ENCODE results near the gene CDC34. TPM values are rescaled to one million over a fixed set of nuclear protein-coding genes. Genes with fewer than 3 reads are reported as not detected.

Gene CDC34
- total RNA-seq, 4 donors from 2014 or later, result 72.0 to 116 (median 103) TPM

DNA sequence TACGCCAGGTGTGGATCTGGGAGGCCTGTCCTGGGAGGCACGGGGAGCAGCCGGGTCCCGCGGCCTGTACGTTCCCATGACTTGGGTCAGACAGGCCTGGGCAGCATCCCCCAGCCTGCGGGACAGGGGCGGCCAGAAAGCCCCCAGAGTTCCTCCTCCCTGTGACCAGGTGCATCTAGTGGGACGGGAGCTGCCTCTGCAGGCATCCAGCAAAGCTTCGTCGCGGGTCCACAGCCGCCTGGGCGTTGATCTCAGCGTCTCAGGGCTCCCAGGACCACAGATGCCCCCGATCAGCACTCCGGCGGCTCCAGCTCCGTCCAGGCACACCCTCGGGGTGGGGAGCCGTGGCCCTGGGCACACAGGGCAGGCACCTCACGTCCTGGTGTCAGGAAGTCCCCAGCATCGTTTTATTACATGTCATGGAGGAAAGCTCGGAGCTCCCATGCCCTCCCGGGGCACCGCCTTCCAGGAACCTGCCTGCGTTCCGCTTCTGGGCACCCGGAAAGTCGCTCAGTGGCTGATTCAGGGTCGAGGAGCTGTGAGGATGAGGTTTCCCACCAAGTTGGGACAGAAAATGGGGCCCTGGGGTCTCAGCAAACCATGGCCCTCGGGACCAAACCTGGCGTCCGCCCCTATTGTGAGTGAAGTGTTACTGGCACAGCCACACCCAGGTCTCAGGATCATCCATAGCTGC is 10.8 kb downstream of the CDC34 start:
- 86% methylated on average over 34 of the region's 34 CpGs; no CpG with 5 or more reads in 1 of the 2 donors for WGBS, 2 donors (ENCODE audit: low coverage in 1 of 2)
- peaks cover 0 to 15% (median 1%) of the 10 kb centered on the region in 4 donors for H3K36me3 ChIP-seq
- H3K27ac ChIP-seq, result no peak overlapping the region
- in situ Hi-C loops (cut with MboI; ENCODE audit: low pct_ligation_motif_present in 1 of 4, low pct_unique_long_range_greater_than_20kb in 1 of 4, low sequenced_read_pairs in 3 of 4) (no loop called here), intact Hi-C loops (cut with DNase I; ENCODE audit: low total_unique reads) (no loop called here)
- no peak overlapping the region for H3K4me3 ChIP-seq
- no peaks in the 10 kb centered on the region for H3K9me3 ChIP-seq
- no peaks in the 10 kb centered on the region for H3K4me1 ChIP-seq
- H3K27me3 ChIP-seq, result no peaks in the 10 kb centered on the region
- DNase-seq, result peak; percentile 6
- no peak for TF ChIP-seq EP300 (IDR thresholded peaks at IDR 0.05; ENCODE audit: low read depth)
- TF ChIP-seq, protein P1, sequence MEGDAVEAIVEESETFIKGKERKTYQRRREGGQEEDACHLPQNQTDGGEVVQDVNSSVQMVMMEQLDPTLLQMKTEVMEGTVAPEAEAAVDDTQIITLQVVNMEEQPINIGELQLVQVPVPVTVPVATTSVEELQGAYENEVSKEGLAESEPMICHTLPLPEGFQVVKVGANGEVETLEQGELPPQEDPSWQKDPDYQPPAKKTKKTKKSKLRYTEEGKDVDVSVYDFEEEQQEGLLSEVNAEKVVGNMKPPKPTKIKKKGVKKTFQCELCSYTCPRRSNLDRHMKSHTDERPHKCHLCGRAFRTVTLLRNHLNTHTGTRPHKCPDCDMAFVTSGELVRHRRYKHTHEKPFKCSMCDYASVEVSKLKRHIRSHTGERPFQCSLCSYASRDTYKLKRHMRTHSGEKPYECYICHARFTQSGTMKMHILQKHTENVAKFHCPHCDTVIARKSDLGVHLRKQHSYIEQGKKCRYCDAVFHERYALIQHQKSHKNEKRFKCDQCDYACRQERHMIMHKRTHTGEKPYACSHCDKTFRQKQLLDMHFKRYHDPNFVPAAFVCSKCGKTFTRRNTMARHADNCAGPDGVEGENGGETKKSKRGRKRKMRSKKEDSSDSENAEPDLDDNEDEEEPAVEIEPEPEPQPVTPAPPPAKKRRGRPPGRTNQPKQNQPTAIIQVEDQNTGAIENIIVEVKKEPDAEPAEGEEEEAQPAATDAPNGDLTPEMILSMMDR (IDR thresholded peaks at IDR 0.05), result no peak
- TF ChIP-seq POLR2AphosphoS5 (IDR thresholded peaks at IDR 0.05), result no peak
- TF ChIP-seq POLR2A (IDR thresholded peaks at IDR 0.05), result no peak

DNA sequence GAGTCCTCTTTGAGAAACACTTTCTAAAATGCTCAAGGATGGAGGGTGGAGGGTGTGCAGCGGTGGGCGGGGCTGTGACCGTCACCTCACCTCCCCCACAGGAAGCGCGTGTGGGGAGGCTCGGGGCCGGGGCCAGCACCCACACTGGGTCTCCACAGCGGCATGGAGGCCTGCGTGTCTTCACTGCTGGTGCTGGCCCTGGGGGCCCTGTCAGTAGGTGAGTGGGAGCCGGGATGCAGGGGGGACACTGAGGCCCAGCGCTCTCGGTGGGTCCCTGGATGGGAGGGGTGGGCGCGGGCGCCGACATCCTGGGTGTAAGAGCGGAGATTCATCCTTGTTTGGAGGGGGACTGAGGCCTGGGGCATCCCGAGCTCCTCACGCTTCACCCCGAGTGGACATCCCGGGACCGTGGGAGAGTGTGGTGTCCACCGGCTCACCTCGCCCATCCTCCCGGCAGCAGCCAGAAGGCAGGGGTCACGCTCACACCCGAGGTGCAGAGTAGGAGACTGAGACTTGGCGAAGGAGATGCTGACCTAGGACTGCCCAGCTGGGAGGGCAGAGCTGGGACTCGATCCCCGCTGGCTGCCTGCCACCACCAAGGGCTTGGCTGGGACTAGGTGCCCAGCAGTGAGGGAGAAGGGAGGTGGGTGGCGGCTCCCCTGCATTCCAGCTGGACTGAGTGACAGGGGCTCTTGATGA is 12.5 kb downstream of the CDC34 start, which contains the start of gene GZMM:
Gene GZMM, plus strand, starts transcription at position 144 of the 699 bp plus-strand sequence. Its CDS starts 19 bp downstream, at position 163.
- peak; percentile 32 for DNase-seq
- H3K27ac ChIP-seq, result no peak within 1 kb of the TSS

DNA sequence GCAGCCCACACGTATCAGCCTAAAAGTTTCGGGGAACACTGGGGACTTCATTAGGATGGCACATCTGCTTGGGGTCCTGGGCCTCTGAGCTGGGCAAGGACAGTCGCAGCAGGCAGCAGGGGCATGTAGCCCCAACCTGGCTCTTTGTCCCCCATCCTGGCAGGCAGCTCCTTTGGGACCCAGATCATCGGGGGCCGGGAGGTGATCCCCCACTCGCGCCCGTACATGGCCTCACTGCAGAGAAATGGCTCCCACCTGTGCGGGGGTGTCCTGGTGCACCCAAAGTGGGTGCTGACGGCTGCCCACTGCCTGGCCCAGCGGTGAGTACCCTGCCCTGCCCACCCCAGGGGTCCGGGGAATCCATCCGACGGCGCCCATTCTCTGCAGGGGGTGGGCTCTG is 15.6 kb downstream of the CDC34 start:
- Histone ChIP-seq H3K27ac (no peak overlapping the region), H3K4me1 (peaks cover 0 to 13% (median 9%) of the 10 kb centered on the region in 4 donors), H3K9me3 (no peaks in the 10 kb centered on the region), H3K4me3 (no peak overlapping the region), H3K27me3 (no peaks in the 10 kb centered on the region), H3K36me3 (no peaks in the 10 kb centered on the region)
- WGBS, 2 donors (ENCODE audit: low coverage in 1 of 2), result 87 to 91% methylated on average over 3 to 15 of the region's 15 CpGs
- DNase-seq, result no peak
- TF ChIP-seq POLR2AphosphoS5 (IDR thresholded peaks at IDR 0.05), result no peak
- TF ChIP-seq, protein P1 (IDR thresholded peaks at IDR 0.05), result no peak
- no peak for TF ChIP-seq EP300 (IDR thresholded peaks at IDR 0.05; ENCODE audit: low read depth)
- no peak for TF ChIP-seq POLR2A (IDR thresholded peaks at IDR 0.05)
- in situ Hi-C loops (cut with MboI; ENCODE audit: low pct_ligation_motif_present in 1 of 4, low pct_unique_long_range_greater_than_20kb in 1 of 4, low sequenced_read_pairs in 3 of 4) (no loop called here), intact Hi-C loops (cut with DNase I; ENCODE audit: low total_unique reads) (no loop called here)

More for the DNA sequence above, 12.5 kb downstream of the CDC34 start, which contains the start of gene GZMM:
- 50 to 56% methylated on average over 1 to 31 of the region's 31 CpGs for WGBS, 2 donors (ENCODE audit: low coverage in 1 of 2)
- Histone ChIP-seq H3K9me3 (no peaks in the 10 kb centered on the region), H3K4me1 (no peaks in the 10 kb centered on the region), H3K4me3 (peak within 1 kb of the TSS in 1 of 4 donors; percentile 1), H3K27me3 (no peaks in the 10 kb centered on the region), H3K36me3 (peaks cover 0 to 9% (median 0%) of the 10 kb centered on the region in 4 donors)
- TF ChIP-seq POLR2AphosphoS5 (IDR thresholded peaks at IDR 0.05), result peak in 1 of 3 donors; percentile 7
- TF ChIP-seq, protein P1 (IDR thresholded peaks at IDR 0.05), result no peak
- in situ Hi-C loops (cut with MboI; ENCODE audit: low pct_ligation_motif_present in 1 of 4, low pct_unique_long_range_greater_than_20kb in 1 of 4, low sequenced_read_pairs in 3 of 4) (no loop called here), intact Hi-C loops (cut with DNase I; ENCODE audit: low total_unique reads) (no loop called here)

DNA sequence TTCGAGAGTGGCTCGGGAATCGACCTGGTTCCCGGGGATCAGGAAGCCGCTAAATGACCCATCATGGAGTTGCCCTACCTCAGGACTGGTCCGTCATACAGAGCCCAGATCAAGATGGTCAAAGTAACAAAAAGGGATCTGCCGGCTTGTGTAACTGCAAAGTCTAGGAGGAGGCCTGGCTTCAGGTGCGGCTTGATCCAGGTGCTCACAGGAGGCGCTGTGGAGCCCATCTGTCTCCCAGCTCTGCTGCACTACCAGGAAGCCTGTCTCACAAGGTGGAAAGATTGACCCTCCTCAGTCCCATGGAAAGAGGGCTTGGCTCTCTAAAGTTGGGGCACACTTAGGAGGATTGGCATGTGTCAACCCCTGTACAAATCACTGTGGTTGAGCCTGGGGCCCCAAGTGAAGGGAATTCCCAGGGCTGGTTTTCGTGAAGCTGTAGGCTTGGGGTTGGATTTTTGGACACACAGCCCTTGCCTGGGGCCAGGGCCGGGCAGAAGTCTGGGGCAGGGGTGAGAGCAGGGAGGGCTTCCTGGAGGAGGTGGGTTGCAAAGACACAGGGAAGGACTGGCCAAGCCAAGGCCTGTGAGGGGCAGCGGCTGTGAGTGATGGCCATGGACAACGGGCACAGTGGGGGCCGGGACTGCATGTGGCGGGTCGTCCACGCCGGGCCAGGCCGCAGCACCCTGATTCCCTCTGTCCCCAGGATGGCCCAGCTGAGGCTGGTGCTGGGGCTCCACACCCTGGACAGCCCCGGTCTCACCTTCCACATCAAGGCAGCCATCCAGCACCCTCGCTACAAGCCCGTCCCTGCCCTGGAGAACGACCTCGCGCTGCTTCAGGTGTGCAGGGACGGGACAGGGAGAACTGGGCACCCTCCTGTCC is 16.5 kb downstream of the CDC34 start:
- intact Hi-C loops (cut with DNase I; ENCODE audit: low total_unique reads) (no loop called here), in situ Hi-C loops (cut with MboI; ENCODE audit: low pct_ligation_motif_present in 1 of 4, low pct_unique_long_range_greater_than_20kb in 1 of 4, low sequenced_read_pairs in 3 of 4) (no loop called here)
- 42 to 88% methylated on average over 2 to 26 of the region's 26 CpGs for WGBS, 2 donors (ENCODE audit: low coverage in 1 of 2)
- Histone ChIP-seq H3K27ac (no peak overlapping the region), H3K4me1 (peaks cover 0 to 16% (median 9%) of the 10 kb centered on the region in 4 donors), H3K4me3 (no peak overlapping the region), H3K27me3 (no peaks in the 10 kb centered on the region), H3K9me3 (no peaks in the 10 kb centered on the region), H3K36me3 (no peaks in the 10 kb centered on the region)
- TF ChIP-seq, protein P1 (IDR thresholded peaks at IDR 0.05), result no peak
- TF ChIP-seq POLR2AphosphoS5 (IDR thresholded peaks at IDR 0.05), result no peak
- TF ChIP-seq POLR2A (IDR thresholded peaks at IDR 0.05), result no peak
- no peak for TF ChIP-seq EP300 (IDR thresholded peaks at IDR 0.05; ENCODE audit: low read depth)
- DNase-seq, result no peak
